B cell (primary cell): Measurements from ENCODE around the gene CBLB. TPM values are rescaled to one million over a fixed set of nuclear protein-coding genes. Genes with fewer than 3 reads are reported as not detected.

Experiments
- ATAC-seq: fragments of 200-7000 bp; cut with Tn5 transposase; one replicate; pipeline ENCODE4 v1.10.0; 2021; ENCODE audit warnings: low read depth, mild to moderate bottlenecking, moderate number of reproducible peaks, moderate library complexity
- CTCF ChIA-PET: fragments of 350-600 bp; sonication (Branson Sonifier 250); formaldehyde crosslinking; loops from one replicate; lab custom pipeline; 2021; ENCODE audit warnings: antibody characterized with exemption, inconsistent platforms; lab: Charles Lee
- POLR2A ChIA-PET: fragments of 350-600 bp; sonication (Branson Sonifier 250); formaldehyde crosslinking; loops from one replicate; lab custom pipeline; 2021; ENCODE audit warnings: antibody characterized with exemption; lab: Charles Lee
- DNase-seq: peaks from one replicate; pipeline ENCODE4 v3.0.0; 2013
- H2AFZ ChIP-seq: 2 replicates; pipeline ENCODE4 v1.6.1; 2012; ENCODE audit warnings: mild to moderate bottlenecking, low read depth, low read length; ENCODE audit not compliant: insufficient read depth, poor library complexity, severe bottlenecking
- H3K27ac ChIP-seq, 2 donors: 1 replicate in 1 of 2; 2 replicates in 1 of 2; pipeline ENCODE4 v1.5.1; 2012 to 2013; ENCODE audit warnings: low read length in 2 of 2, mild to moderate bottlenecking in 2 of 2, moderate library complexity in 1 of 2
- H3K27me3 ChIP-seq, 4 experiments: fragments of 200-600 bp in 1 of 4; sonication (generic) in 1 of 4; replicated peaks in 1 of 4; 1 replicate in 2 of 4; 2 replicates in 2 of 4; pipeline versions ENCODE4 v1.6.1 to v1.7.0; 2013 to 2016; ENCODE audit warnings: low read length in 3 of 4, mild to moderate bottlenecking in 2 of 4, mixed read lengths in 1 of 4, moderate library complexity in 1 of 4; ENCODE audit not compliant: insufficient read depth in 4 of 4, control insufficient read depth in 3 of 4; ENCODE audit errors: control extremely low read depth in 1 of 4
- H3K36me3 ChIP-seq, 2 experiments: replicated peaks in 1 of 2; 1 replicate in 1 of 2; 2 replicates in 1 of 2; pipeline versions ENCODE4 v1.6.1 to v1.7.1; 2013; ENCODE audit warnings: low read length in 1 of 2; ENCODE audit not compliant: insufficient read depth in 2 of 2, control insufficient read depth in 1 of 2; ENCODE audit errors: control extremely low read depth in 1 of 2, extremely low read depth in 1 of 2
- H3K4me1 ChIP-seq, 2 donors: fragments of 200-600 bp in 1 of 2; sonication (generic) in 1 of 2; 1 replicate in 1 of 2; 2 replicates in 1 of 2; pipeline versions ENCODE4 v1.5.1 to v1.6.1; 2013 to 2017; ENCODE audit warnings: low read length in 2 of 2; ENCODE audit not compliant: control insufficient read depth in 2 of 2, insufficient read depth in 2 of 2
- H3K4me2 ChIP-seq: replicated peaks from 2 replicates; pipeline ENCODE3; 2012; ENCODE audit warnings: mild to moderate bottlenecking, low read depth, low read length; ENCODE audit not compliant: poor library complexity, severe bottlenecking
- H3K4me3 ChIP-seq, 5 experiments: fragments of 200-600 bp in 1 of 5; sonication (generic) in 1 of 5; 1 replicate in 3 of 5; 2 replicates in 2 of 5; pipeline versions ENCODE4 v1.5.1 to v1.7.0; 2011 to 2016; ENCODE audit warnings: low read length in 4 of 5, mild to moderate bottlenecking in 4 of 5, low read depth in 2 of 5, control low read depth in 1 of 5, moderate library complexity in 1 of 5; ENCODE audit not compliant: insufficient read depth in 1 of 5; ENCODE audit errors: control extremely low read depth in 1 of 5, extremely low read depth in 1 of 5
- H3K79me2 ChIP-seq: fragments of 200-600 bp; sonication (generic); one replicate; pipeline ENCODE4 v1.6.0; 2016; ENCODE audit warnings: low read length; ENCODE audit not compliant: control insufficient read depth, insufficient read depth
- H3K9ac ChIP-seq: fragments of 200-600 bp; sonication (generic); 2 replicates; pipeline ENCODE4 v1.6.1; 2017; ENCODE audit warnings: mild to moderate bottlenecking, low read length, moderate library complexity
- H3K9me3 ChIP-seq, 3 donors: one replicate each; pipeline versions ENCODE4 v1.6.1 to v1.7.1; 2013; ENCODE audit warnings: low read length in 2 of 3; ENCODE audit not compliant: control insufficient read depth in 2 of 3, insufficient read depth in 1 of 3; ENCODE audit errors: control extremely low read depth in 1 of 3
- H4K20me1 ChIP-seq: 2 replicates; pipeline ENCODE4 v1.6.0; 2012; ENCODE audit warnings: mild to moderate bottlenecking, low read length; ENCODE audit not compliant: insufficient read depth, control insufficient read depth, poor library complexity, severe bottlenecking
- H3K27ac Mint-ChIP-seq: one replicate; pipeline ENCODE4 v1.8.0; 2021; ENCODE audit warnings: mixed read lengths
- H3K27me3 Mint-ChIP-seq: one replicate; pipeline ENCODE4 v1.8.0; 2021; ENCODE audit warnings: mixed read lengths
- H3K4me1 Mint-ChIP-seq: one replicate; pipeline ENCODE4 v1.8.0; 2021; ENCODE audit warnings: mixed read lengths
- H3K4me3 Mint-ChIP-seq: one replicate; pipeline ENCODE4 v1.8.0; 2021; ENCODE audit warnings: mixed read lengths
- H3K9me3 Mint-ChIP-seq: one replicate; pipeline ENCODE4 v1.8.0; 2022; ENCODE audit warnings: mixed read lengths; ENCODE audit not compliant: insufficient read depth
- EZH2 ChIP-seq: IDR thresholded peaks from 2 replicates; pipeline ENCODE4 v1.6.1; 2012; ENCODE audit warnings: borderline replicate concordance, low read depth, mild to moderate bottlenecking, moderate library complexity, low read length; ENCODE audit not compliant: insufficient read depth, poor library complexity, severe bottlenecking
- WGBS: methylation state at CpG from one replicate; pipeline ENCODE4 v1.1.5; 2013; ENCODE audit warnings: missing lambda C conversion rate; ENCODE audit not compliant: insufficient coverage; 5-methylcytosine and 5-hydroxymethylcytosine counted together
- intact Hi-C: fragments of 100-400 bp; cut with micrococcal nuclease; formaldehyde crosslinking; loops from one replicate; pipeline ENCODE4 v1.10.0; 2022
- polyA plus RNA-seq: library from polyadenylated mRNA; depleted of rRNA; stranded (reverse); fragments of >200 nt; gene quantifications from 2 replicates; pipeline ENCODE4 v1.2.3, GENCODE V29; 2012
- total RNA-seq, 2 donors: library from RNA; stranded (reverse); fragments of 120-200 nt in 1 of 2; gene quantifications; 1 replicate in 1 of 2; 2 replicates in 1 of 2; pipeline versions ENCODE4 v1.2.3 to v1.2.4, GENCODE V29; 2013 to 2022
- TF ChIP-seq, protein P1 (sequence below): fragments of 200-600 bp; IDR thresholded peaks from one replicate; pipeline ENCODE4 v1.8.0; 2022; ENCODE audit warnings: antibody characterized with exemption, mild to moderate bottlenecking

CBLB gene
- total and polyA plus RNA-seq, 2 donors (not counting 1 experiment from before 2014, with no cell fraction given), result 19.0 to 135 TPM

DNA sequence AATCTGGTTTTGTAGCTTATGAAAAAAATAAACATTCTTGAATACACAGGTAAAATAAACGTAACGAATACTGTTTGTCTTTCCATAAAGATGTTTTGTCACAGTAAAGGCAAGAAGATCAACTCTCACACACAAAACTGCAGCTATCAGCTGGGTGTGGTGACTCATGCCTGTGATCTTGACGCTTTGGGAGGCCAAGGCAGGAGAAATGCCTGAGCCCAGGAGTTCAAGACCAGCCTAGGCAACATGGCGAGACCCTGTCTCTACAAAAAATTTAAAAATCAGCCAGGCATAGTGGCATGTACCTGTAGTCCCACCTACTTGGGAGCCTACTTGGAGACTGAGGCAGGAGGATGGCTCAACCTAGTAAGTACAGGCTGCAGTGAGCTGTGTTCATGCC lies 39.6 kb downstream of the CBLB start:
- WGBS, result 50% methylated on average over 1 of the region's 4 CpGs
- peaks cover 4 to 7% of the 10 kb centered on the region in 2 experiments for H3K36me3 ChIP-seq
- H3K4me2 ChIP-seq, result peak overlapping the region; percentile 10
- peaks cover 27 to 49% of the 10 kb centered on the region in 2 donors for H3K4me1 ChIP-seq
- no peaks in the 10 kb centered on the region for H3K27me3 ChIP-seq
- Mint-ChIP-seq H3K27me3 (no peaks in the 10 kb centered on the region), H3K4me1 (peaks cover 64% of the 10 kb centered on the region), H3K9me3 (no peaks in the 10 kb centered on the region), H3K27ac (no peak overlapping the region), H3K4me3 (no peak overlapping the region)
- H2AFZ ChIP-seq, result no peak overlapping the region
- DNase-seq (no peak), ATAC-seq (no peak)
- CTCF ChIA-PET, result interaction anchor here (0.6 to 1.1 kb wide), 4 partner anchors 13 to 553 kb away, joined by 3 to 5 read pairs (median 3); no protein-coding TSS in a partner anchor
- no peak for TF ChIP-seq EZH2
- TF ChIP-seq, protein P1, sequence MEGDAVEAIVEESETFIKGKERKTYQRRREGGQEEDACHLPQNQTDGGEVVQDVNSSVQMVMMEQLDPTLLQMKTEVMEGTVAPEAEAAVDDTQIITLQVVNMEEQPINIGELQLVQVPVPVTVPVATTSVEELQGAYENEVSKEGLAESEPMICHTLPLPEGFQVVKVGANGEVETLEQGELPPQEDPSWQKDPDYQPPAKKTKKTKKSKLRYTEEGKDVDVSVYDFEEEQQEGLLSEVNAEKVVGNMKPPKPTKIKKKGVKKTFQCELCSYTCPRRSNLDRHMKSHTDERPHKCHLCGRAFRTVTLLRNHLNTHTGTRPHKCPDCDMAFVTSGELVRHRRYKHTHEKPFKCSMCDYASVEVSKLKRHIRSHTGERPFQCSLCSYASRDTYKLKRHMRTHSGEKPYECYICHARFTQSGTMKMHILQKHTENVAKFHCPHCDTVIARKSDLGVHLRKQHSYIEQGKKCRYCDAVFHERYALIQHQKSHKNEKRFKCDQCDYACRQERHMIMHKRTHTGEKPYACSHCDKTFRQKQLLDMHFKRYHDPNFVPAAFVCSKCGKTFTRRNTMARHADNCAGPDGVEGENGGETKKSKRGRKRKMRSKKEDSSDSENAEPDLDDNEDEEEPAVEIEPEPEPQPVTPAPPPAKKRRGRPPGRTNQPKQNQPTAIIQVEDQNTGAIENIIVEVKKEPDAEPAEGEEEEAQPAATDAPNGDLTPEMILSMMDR, result no peak
- peaks cover 70% of the 10 kb centered on the region for H3K79me2 ChIP-seq
- POLR2A ChIA-PET, result interaction anchor here (0.9 kb wide), 1 partner anchor 19 kb away, joined by 6 read pairs; no protein-coding TSS in a partner anchor
- H4K20me1 ChIP-seq, result peaks cover 5% of the 10 kb centered on the region
- no peak overlapping the region for H3K27ac ChIP-seq
- no peak overlapping the region for H3K4me3 ChIP-seq
- intact Hi-C loops, result no loop called here
- no peak overlapping the region for H3K9ac ChIP-seq
- no peaks in the 10 kb centered on the region for H3K9me3 ChIP-seq

DNA sequence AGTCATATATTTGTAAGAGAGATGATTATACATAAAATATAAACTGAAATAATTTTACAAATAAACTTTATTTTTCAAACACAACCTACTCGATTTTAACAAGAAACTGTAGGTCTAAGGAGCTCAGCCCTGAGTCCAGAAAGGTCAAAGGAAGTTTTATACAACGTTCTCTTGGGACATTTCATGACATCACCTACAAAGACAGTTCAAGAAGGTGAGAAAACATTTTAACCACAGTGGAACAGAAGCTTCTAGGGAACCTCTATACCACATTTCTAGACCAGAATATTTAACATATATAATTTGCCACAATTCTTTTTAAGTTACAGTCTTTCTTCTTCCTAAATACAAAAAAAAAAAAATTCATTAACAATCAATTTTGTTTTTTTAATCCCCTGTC lies 40.1 kb downstream of the CBLB start:
- H3K36me3 ChIP-seq, result peaks cover 4 to 7% of the 10 kb centered on the region in 2 experiments
- ChIA-PET CTCF (interaction anchor here (0.8 to 1.1 kb wide), 3 partner anchors 12 to 48 kb away, joined by 3 to 5 read pairs (median 3); no protein-coding TSS in a partner anchor), POLR2A (interaction anchor here (0.9 kb wide), 1 partner anchor 19 kb away, joined by 6 read pairs; no protein-coding TSS in a partner anchor)
- DNase-seq, result no peak
- no peak overlapping the region for H2AFZ ChIP-seq
- peak; percentile 47 for ATAC-seq
- no peak overlapping the region for H3K9ac ChIP-seq
- no peak for TF ChIP-seq EZH2
- TF ChIP-seq, protein P1, result no peak
- peaks cover 5% of the 10 kb centered on the region for H4K20me1 ChIP-seq
- Mint-ChIP-seq H3K4me3 (peak overlapping the region; percentile 37), H3K27ac (no peak overlapping the region), H3K9me3 (no peaks in the 10 kb centered on the region), H3K4me1 (peaks cover 66% of the 10 kb centered on the region), H3K27me3 (no peaks in the 10 kb centered on the region)
- H3K27me3 ChIP-seq, result no peaks in the 10 kb centered on the region
- no peak overlapping the region for H3K4me3 ChIP-seq
- no peaks in the 10 kb centered on the region for H3K9me3 ChIP-seq
- WGBS, result 33% methylated on average over 1 of the region's 2 CpGs
- H3K4me2 ChIP-seq, result no peak overlapping the region
- H3K4me1 ChIP-seq, result peaks cover 31 to 54% of the 10 kb centered on the region in 2 donors
- intact Hi-C loops, result no loop called here
- peaks cover 75% of the 10 kb centered on the region for H3K79me2 ChIP-seq
- no peak overlapping the region for H3K27ac ChIP-seq
